ENCODE measurements around the gene GIT1. TPM values are rescaled to one million over a fixed set of nuclear protein-coding genes. Genes with fewer than 3 reads are reported as not detected.

GIT1 gene, protein sequence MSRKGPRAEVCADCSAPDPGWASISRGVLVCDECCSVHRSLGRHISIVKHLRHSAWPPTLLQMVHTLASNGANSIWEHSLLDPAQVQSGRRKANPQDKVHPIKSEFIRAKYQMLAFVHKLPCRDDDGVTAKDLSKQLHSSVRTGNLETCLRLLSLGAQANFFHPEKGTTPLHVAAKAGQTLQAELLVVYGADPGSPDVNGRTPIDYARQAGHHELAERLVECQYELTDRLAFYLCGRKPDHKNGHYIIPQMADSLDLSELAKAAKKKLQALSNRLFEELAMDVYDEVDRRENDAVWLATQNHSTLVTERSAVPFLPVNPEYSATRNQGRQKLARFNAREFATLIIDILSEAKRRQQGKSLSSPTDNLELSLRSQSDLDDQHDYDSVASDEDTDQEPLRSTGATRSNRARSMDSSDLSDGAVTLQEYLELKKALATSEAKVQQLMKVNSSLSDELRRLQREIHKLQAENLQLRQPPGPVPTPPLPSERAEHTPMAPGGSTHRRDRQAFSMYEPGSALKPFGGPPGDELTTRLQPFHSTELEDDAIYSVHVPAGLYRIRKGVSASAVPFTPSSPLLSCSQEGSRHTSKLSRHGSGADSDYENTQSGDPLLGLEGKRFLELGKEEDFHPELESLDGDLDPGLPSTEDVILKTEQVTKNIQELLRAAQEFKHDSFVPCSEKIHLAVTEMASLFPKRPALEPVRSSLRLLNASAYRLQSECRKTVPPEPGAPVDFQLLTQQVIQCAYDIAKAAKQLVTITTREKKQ
- total RNA-seq: 10 to 100 TPM; 30.8 to 33.2 TPM
- long read RNA-seq, partial matches to known transcripts: 2 of 4 reads
- long read RNA-seq, other reads (novel, unspliced or antisense): 1 of 4 reads

DNA sequence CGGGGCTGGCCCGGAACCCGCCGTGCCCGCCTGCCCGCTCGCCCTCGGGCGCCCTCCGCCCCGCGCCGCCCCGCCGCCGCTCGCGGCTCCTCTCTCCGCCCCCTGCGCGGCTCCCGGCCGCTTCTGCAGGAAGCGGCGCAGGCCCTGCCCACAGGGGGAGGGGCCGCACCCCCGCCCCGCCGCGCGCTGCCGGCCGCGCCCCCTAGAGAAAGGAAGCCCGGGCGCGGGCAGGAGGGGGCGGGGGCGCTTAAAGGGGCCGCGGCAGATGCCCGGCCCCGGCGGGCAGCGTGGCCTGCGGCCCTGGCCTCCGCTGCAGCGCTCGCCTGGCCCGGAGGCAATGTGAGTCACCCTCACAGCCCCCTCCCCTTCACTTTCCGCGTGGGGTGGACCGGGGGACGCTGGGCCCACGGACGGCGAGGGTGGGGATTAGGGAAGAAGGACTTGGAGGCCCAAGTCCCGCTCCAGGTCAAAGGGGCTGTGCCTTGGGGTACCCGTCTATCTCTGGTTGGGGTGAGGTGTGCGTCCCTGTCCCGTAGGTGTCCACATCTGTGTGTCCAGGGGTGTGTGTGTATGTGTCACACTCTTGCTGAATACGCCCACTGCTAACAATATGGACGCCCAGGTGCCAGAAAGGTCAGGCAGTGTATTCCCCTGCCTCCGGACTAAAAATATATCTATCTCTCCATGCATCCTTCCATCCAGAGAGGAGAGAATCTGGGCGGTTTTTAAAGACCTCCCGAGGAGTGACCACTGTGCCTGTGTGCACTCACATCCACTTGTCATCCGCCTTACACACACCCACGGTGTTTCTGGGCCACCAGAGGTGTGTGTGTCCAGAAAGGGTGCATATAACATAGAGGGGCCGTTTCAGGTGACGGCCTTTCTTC lies at the start of gene GIT1:
GIT1 (minus strand) TSS at position 125 of the 887 bp plus-strand sequence. CDS start 270 bp downstream, outside the sequence.
- ATAC-seq (peak; percentile 76), DNase-seq (peak; percentile 80 to 90)
- intact Hi-C loops (cut with DNase I, micrococcal nuclease): no loop called here

DNA sequence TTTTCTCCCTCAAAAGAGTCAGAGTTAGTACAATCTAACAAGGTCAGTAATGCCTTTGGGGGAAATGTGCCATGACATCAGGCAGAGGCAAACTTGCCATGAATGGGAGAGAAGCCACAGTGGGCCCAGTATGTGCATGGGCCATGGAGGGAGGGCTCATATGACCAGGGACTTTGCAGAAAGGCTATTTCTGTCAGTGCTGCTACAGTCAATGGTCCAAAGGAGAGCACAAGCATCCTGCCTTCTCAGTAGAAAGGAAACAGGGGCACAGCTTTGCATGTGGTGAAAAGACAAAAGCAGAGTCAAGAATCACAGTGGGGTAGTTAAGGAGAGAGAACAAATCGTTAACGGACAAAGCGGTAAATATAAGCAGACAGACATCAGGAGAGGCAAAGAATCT lies 44.4 kb upstream of the GIT1 start:
- intact Hi-C loops (cut with DNase I, micrococcal nuclease): no loop called here
- ATAC-seq (no peak), DNase-seq (no peak)

DNA sequence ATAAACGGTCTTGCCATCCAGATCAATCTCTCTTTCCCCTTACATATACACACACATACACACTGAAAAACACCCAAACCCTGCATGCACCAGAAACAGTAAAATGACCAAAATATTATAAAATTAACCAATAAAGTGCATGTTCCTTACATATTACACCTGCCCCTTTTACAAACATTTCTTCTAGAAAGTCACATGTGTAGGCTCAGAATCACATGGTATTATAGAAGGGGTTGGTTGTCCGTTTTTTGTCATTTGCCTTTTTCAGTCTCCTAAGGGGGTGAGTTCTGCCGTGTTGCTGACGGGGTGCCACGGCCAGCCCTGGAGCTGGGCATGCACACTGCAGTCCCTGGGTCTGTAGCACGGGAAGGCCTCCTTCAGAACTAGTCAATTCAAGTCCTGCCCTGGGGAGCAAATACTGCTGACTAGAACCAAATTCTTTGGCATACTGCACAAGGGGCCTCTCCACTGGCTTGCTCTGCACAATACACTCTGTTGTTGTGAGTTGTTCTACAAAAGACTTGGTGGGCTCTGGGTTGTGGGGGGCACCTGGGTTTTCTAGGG lies 41.3 kb upstream of the GIT1 start:
- no peak for DNase-seq

DNA sequence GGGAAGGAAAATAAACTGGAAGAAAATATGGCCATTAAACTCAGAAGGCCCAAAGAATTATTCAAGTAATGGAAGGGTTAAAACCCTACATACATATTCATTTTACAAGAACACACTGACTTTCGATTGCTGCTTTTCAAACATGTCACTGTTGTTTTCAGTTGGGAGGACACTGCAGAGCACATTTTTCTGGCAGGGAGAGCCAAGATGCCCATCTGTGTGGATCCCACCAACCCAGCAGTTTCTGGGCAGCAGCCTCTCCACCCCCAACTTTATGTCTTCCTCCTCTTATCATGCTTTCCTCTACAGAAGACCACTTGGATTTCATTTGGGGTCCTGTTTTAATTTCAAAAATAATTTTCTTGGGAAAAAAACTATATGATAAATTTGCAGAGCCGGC lies 40.4 kb upstream of the GIT1 start:
- intact Hi-C loops (cut with DNase I, micrococcal nuclease): no loop called here
- DNase-seq (no peak), ATAC-seq (no peak)

More for the DNA sequence above, 41.3 kb upstream of the GIT1 start:
- ATAC-seq: no peak
- intact Hi-C loops (cut with DNase I, micrococcal nuclease): no loop called here

DNA sequence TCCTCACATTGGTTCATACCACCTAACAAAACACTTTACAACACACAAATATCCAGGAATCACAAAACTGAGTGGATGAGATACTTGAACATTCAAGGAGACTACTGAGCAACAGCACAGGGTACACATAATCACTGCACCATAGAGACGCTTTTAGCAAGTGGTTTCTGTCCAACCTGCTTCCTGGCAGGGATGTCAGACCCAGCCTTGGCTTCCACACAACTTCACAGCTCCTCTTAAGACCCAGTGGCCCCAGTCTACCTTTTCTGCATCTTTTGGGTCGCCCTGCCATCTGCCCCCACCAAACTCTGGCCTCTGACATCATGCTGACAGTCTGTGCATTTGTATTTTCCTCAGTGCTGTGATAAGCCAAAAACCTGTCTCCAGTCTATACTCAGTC lies 39.2 kb upstream of the GIT1 start:
- DNase-seq: no peak
- intact Hi-C loops (cut with DNase I, micrococcal nuclease): no loop called here
- no peak for ATAC-seq

DNA sequence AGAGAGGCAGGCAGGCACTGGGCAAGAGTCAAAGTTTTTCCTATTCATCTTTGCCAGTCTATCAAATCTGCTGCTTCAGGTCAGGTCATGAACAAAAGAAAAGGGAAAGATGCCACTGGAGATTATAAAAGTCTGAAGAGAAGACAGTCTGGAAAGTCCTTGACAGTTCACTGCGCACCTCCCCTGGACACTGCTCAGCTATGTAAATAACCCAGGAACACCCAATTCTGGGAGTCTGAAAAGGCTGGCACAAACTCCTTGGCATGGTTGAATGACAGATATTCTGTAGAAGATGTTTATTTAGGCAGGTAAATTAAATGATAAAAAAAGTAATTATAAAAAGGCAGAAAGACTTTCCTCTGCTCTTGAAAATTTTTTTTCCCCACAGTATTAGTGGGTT lies 38.5 kb upstream of the GIT1 start:
- DNase-seq: no peak
- intact Hi-C loops (cut with DNase I, micrococcal nuclease): no loop called here
- no peak for ATAC-seq

DNA sequence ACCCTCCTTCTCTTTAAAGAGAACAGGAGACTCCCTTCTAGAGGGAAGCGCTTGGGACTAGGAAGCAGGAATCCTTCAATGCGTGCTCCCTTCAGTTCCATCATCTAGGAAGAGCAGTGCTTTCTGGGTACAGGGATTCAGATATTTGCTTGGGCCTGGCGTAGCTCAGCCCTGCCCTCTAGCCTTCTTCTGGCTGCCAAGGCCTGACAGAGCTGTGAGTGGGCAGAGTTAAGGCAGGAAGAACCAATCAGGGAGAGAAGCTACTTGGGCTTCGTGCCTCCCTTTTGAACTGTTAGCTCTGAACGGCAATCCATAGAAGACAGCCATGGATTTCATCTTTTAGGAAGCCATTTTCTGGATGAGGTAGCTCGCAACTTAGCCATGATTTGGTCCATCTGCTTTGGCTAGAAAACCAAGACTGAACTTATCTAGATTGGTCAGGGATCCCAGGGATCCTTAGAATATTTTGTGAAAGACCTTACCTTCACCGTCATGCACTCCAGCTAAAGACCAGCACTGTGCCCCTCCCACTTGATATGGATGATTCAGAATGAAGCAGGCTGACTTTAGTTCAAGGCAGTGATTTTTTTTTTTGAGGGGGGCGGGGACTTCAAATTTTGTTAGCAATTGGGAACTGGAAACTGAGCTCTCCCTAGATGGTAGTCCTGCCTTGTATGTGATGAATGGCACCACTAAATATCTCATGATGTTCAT lies 35.7 kb upstream of the GIT1 start:
- intact Hi-C loops (cut with DNase I, micrococcal nuclease): no loop called here
- no peak for DNase-seq
- no peak for ATAC-seq

DNA sequence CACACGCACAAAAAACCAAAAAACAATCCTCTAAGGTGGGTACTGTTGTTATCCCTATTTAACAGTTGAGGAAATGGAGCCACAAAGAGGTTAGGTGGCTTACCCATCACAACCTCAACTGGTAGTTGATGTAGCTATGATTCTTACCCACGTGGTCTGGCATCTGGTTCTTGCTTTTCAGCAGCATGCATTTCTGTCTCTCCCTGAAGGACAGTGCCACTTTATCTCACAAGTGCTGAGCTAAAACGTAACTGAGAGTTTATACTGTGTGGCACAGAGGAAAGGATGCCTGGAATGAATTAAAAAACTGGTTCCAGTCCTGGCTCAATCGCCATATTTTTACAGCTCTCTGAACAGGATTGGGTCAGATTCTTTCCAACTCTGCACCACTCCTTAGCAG lies 35.1 kb upstream of the GIT1 start:
- no peak for ATAC-seq
- no peak for DNase-seq

DNA sequence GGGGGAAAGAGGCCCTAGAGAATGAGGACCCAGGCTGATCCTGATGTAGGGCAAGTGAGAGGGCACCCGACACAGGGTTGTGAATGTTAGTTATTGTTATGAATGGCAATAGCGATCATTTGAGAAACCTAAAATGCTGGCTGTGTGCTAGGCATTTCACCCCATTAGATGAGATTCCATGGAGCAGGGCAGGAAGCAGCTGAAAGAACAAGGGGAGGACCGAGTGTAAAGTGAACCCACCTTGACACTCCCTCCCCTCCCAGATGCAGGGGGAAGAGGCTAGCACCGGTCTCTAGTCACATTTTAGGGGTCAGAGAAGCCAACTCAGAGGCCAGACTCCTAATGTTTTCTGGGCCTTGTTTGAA lies 33.8 kb upstream of the GIT1 start:
- DNase-seq: no peak
- intact Hi-C loops (cut with DNase I, micrococcal nuclease): no loop called here
- no peak for ATAC-seq

More for the DNA sequence above, 35.1 kb upstream of the GIT1 start:
- intact Hi-C loops (cut with DNase I, micrococcal nuclease): no loop called here

DNA sequence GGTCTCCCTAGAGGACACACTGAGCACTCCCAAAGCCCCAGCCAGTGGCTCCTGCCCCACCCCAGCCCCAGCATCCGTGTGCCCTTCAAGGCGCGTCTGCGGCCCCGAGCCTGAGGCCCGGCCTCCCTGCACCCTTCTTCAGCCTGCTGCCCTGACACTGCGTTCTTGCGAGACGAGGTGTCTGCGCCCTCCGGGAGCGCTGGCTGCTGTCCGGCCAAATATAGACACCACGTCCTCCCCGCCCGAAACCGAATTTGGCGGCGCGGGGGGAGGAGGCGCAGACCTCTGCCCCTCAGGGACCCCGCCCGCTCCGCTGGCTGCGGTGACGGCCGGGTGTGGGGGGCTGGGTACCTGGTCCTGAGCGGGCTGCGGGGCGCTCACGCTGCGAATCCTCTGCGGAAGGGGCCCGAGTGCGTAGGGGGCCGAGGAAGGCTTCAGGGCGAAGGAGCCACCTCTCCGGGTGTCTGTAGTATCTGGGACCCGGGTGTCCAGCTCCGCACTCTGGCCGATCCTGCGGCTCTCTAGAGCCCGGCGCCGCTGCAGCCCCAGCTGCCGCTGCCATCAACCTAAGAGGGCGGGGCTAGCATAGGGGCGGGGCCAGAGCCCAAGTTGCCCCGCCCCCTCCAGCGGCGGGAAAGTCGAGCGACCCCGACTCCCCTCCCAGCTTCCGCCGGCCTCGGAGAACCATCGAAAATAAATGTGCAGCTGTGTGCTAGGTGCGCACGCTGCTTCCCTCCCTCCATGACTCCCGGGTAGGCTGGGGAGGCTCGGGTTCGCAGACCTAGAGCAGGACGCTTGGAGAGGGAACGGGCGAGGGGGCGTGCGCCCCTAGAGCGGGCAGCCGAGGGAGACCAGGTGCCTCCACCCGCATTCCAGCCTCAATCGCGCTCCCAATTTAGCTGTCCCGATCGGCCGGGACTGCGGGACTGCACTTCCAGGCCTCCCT lies 33.2 kb upstream of the GIT1 start, which contains the start of gene CORO6:
CORO6 (minus strand) TSS at position 576 of the 946 bp plus-strand sequence. CDS start 1,491 bp downstream, outside the sequence.
- peak; percentile 35 to 63 for DNase-seq
- intact Hi-C loops (cut with DNase I, micrococcal nuclease): no loop called here
- ATAC-seq: peak; percentile 56

DNA sequence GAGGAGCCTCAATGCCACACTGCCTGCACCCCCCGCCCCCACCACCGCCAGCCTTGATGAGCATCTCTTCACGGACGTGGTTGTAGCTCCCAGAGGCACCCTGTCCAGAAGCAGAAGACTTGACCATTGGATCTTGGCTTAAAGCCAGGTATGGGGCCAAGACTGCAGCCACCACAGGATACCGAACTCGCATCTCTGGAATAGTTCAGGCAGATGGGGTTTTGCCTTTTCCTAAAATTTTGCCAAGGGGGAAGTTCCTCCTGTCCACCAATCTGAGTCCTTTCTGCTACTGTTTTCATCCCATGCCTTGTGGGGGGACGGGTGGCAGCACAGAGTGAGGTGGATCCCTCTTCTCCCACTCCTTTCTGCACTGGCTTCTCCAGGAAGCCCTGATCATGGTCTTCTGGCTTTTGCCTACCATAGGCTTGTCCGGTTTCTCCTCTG lies 32.3 kb upstream of the GIT1 start:
- intact Hi-C loops (cut with DNase I, micrococcal nuclease): no loop called here
- ATAC-seq: no peak
- DNase-seq: no peak

DNA sequence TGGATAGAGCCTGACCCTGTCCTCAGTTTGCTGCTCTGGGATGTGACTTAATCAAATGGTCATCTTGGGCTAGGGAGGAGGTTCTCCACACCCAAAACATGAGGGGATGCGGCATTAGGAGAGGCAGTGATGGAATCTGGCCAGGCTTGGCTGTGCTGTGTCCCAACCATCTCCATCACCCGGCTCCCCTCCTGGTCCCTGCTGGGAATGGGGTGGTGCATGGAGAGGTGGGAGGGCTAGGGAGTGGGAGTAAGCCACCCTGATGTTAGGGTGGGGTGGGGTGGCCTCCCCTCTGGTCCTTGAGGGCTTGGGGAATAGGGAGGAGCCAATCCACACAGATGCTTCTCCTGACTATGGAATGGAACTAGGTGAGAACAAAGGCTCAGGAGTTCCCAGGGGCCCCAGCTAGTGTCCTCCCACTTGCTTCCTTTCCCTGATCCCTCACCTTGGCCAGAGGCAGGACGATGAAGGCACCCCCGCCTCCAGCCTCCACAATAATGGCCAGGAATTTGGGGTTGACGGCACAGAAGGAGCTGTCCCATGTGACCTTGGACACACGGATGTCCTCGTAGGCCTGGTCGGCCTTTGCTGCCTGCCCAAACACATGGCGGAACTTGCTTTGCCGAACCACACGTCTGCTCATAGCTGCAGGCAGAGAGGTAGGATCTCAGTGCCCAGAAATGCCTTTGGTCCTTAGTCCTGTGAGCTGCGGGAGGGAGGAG lies 31.5 kb upstream of the GIT1 start:
- DNase-seq: no peak
- intact Hi-C loops (cut with DNase I, micrococcal nuclease): no loop called here
- ATAC-seq: no peak

DNA sequence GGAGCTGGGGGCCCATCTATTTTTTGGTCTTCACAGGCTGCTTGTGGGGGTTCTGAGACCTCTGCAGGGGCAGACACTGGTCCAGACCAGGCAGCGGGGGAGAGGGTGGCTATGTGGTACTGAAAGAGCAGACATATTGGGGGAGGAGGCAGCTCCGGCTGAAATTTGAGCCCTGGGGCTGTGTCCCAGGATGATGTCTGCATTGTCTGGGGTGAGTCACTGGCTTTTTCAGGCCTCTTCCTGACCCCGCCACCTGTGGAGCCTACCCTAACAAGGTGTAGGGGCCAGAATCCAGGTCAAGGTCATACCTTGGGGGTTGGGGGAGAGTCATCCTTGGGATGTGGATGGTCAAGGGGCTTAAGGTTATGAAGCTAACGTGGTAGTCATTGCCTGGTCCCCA lies 30.8 kb upstream of the GIT1 start:
- DNase-seq (no peak), ATAC-seq (no peak)
- intact Hi-C loops (cut with DNase I, micrococcal nuclease): no loop called here

DNA sequence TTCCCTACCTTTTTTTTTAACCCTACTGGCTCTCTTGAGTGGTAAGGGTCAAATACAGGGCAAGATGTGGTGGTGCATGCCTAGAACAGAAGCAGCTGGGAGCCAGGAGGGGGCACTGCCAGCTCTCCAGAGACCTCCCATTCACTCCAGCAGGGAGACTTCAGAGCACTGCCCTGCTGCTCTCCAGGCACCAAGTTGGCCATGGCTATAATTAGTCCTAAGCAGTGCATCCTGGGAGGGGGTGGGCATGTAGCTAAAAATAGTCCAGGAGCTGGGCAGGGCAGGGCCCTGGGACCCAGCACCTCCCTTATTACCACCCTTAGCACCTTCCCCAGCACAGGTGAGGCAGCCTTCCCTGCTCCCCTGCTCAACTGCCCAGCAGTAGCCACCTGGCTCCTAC lies 29.8 kb upstream of the GIT1 start:
- ATAC-seq (no peak), DNase-seq (no peak)
- intact Hi-C loops (cut with DNase I, micrococcal nuclease): no loop called here

DNA sequence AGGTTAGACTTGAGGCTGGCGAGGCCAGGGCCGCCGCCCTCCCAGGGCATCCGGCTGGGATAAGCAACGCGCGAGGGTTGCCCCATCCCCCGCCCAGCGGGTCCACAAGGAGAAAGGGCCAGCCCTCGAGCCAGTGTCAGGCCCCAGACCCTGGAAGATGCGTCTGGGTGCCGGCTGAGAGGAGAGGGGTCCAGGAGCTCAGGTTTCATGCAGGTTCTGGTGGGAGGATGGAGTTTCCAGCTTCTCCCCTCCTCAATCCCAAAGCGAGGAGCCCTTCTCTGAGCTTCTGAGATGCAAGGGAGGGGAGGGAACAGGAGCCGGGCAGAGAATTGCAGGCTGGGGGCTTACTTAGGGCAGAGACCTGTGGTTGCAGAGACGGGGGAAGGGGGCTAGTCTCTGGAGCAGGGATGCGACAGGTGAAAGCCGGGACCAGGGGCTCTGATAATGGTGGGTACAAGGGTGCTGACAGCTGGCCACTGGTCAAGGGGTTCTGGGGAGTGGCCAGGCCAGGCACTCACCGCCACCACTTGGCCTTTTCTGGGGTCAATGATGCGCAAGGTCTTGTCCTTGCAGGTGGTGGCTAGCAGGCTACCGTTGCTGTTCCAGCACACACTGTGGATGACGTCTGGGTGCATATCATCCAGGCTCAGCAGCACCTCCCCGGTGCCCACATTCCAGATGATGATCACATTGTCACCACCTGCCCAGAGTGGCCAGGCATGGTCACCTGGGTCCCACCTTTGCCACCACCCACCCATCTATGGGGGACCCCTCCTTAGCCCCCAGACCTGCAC lies 29.0 kb upstream of the GIT1 start:
- ATAC-seq (no peak), DNase-seq (no peak)
- intact Hi-C loops (cut with DNase I, micrococcal nuclease): no loop called here

Data from left colon (tissue), 2 donors.